ENCODE data around the gene REPS1. TPM values are rescaled to one million over a fixed set of nuclear protein-coding genes. Genes with fewer than 3 reads are reported as not detected.

REPS1 gene
- total RNA-seq, 2 donors from 2014 or later, result 36.1 to 37.3 TPM

GRCh38 chr6:138979813-138980668, 8.0 kb downstream of the REPS1 start:
- Histone ChIP-seq H3K9ac (ENCODE audit: low read depth in 2 of 2, low read length in 2 of 2) (no peak overlapping the region), H3K4me1 (peaks cover 3% of the 10 kb centered on the region), H3K27ac (no peak overlapping the region), H3K9me3 (no peaks in the 10 kb centered on the region), H3K27me3 (no peaks in the 10 kb centered on the region), H3K36me3 (no peaks in the 10 kb centered on the region), H3K4me3 (no peak overlapping the region)
- DNase-seq, result no peak
- intact Hi-C loops (cut with DNase I), result no loop called here
- TF ChIP-seq CTCF (IDR thresholded peaks at IDR 0.05), result no peak

GRCh38 chr6:138979365-138979764, 8.7 kb downstream of the REPS1 start:
- Histone ChIP-seq H3K27ac (no peak overlapping the region), H3K27me3 (no peaks in the 10 kb centered on the region), H3K4me3 (no peak overlapping the region), H3K9me3 (no peaks in the 10 kb centered on the region), H3K9ac (ENCODE audit: low read depth in 2 of 2, low read length in 2 of 2) (no peak overlapping the region), H3K36me3 (no peaks in the 10 kb centered on the region), H3K4me1 (no peaks in the 10 kb centered on the region)
- TF ChIP-seq CTCF (IDR thresholded peaks at IDR 0.05), result no peak
- DNase-seq, result no peak
- intact Hi-C loops (cut with DNase I), result no loop called here

GRCh38 chr6:138978229-138978628, 9.8 kb downstream of the REPS1 start:
- H3K4me3 ChIP-seq, result no peak overlapping the region
- DNase-seq, result no peak
- no peak overlapping the region for H3K27ac ChIP-seq
- no peak for TF ChIP-seq CTCF (IDR thresholded peaks at IDR 0.05)
- no peak overlapping the region for H3K9ac ChIP-seq (ENCODE audit: low read depth in 2 of 2, low read length in 2 of 2)
- intact Hi-C loops (cut with DNase I), result no loop called here
- H3K27me3 ChIP-seq, result no peaks in the 10 kb centered on the region
- H3K36me3 ChIP-seq, result no peaks in the 10 kb centered on the region
- no peaks in the 10 kb centered on the region for H3K9me3 ChIP-seq
- no peaks in the 10 kb centered on the region for H3K4me1 ChIP-seq

GRCh38 chr6:138977646-138978167, 10.3 kb downstream of the REPS1 start:
- Histone ChIP-seq H3K27me3 (no peaks in the 10 kb centered on the region), H3K36me3 (no peaks in the 10 kb centered on the region), H3K27ac (no peak overlapping the region), H3K9me3 (no peaks in the 10 kb centered on the region), H3K4me3 (no peak overlapping the region), H3K4me1 (no peaks in the 10 kb centered on the region), H3K9ac (ENCODE audit: low read depth in 2 of 2, low read length in 2 of 2) (no peak overlapping the region)
- intact Hi-C loops (cut with DNase I), result no loop called here
- DNase-seq, result no peak
- no peak for TF ChIP-seq CTCF (IDR thresholded peaks at IDR 0.05)

GRCh38 chr6:138977242-138977641, 10.8 kb downstream of the REPS1 start:
- Histone ChIP-seq H3K36me3 (no peaks in the 10 kb centered on the region), H3K4me1 (no peaks in the 10 kb centered on the region), H3K27ac (no peak overlapping the region), H3K9me3 (no peaks in the 10 kb centered on the region), H3K9ac (ENCODE audit: low read depth in 2 of 2, low read length in 2 of 2) (no peak overlapping the region), H3K27me3 (no peaks in the 10 kb centered on the region), H3K4me3 (no peak overlapping the region)
- TF ChIP-seq CTCF (IDR thresholded peaks at IDR 0.05), result no peak
- intact Hi-C loops (cut with DNase I), result no loop called here
- no peak for DNase-seq
